Activated naive CD8-positive, alpha-beta T cell treated with anti-CD3 and anti-CD28 coated beads, Interleukin-2, amount 50 U/mL, for 16 hours (primary cell): Measurements from ENCODE around the gene PIP4P1.
"Not testable (repeated sequence)": the region's sequence is repeated elsewhere in the genome, so short reads cannot be mapped to it uniquely, and the experiment has no call there.

Experiments used
- DNase-seq: peaks from one replicate; pipeline ENCODE4 v3.0.0-alpha.2; 2020; ENCODE audit warnings: low read depth, low spot score

The PIP4P1 gene

GRCh38 chr14:20461225-20462141, at the start of gene PIP4P1:
Gene PIP4P1 (minus strand): TSS chr14:20461434. CDS start chr14:20461325, 109 bp downstream.
- peak; percentile 97 for DNase-seq

- DNase-seq: no peak
Observed at GRCh38 chr14:20508367-20508766, 47.1 kb upstream of the PIP4P1 start.

- not testable (repeated sequence) for DNase-seq
Observed at GRCh38 chr14:20507537-20507936, 46.3 kb upstream of the PIP4P1 start.

GRCh38 chr14:20506752-20507151, 45.5 kb upstream of the PIP4P1 start:
- DNase-seq: not testable (repeated sequence)

DNA sequence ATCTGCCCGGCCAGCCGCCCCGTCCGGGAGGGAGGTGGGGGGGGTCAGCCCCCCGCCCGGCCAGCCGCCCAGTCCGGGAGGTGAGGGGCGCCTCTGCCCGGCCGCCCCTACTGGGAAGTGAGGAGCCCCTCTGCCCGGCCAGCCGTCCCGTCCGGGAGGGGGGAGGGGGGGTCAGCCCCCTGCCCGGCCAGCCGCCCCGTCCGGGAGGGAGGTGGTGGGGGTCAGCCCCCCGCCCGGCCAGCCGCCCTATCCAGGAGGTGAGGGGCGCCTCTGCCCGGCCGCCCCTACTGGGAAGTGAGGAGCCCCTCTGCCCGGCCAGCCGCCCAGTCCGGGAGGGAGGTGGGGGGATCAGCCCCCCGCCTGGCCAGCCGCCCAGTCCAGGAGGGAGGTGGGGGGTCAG, 45.0 kb upstream of the PIP4P1 start:
- not testable (repeated sequence) for DNase-seq

- DNase-seq: no peak
Observed at GRCh38 chr14:20503898-20504297, 42.7 kb upstream of the PIP4P1 start.

DNA sequence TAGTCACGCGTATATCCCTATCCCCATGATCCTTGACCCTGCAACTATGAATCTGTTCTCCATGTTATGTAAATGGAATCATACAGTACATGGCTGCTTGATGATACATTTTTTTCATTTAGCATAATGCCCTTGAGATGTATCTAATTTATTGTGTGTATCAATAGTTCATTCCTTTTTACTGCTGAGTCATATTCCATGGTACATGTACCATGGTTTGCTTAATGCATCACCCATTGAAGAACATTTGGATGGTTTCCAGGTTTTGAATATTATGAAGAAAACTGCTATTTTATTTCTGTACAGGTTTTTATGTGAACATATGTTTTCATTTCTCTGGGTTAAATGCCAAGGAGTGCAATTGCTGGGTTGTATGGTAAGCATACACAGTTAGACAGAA, 40.1 kb upstream of the PIP4P1 start:
- DNase-seq: no peak

GRCh38 chr14:20499881-20500280, 38.6 kb upstream of the PIP4P1 start:
- DNase-seq: no peak

DNA sequence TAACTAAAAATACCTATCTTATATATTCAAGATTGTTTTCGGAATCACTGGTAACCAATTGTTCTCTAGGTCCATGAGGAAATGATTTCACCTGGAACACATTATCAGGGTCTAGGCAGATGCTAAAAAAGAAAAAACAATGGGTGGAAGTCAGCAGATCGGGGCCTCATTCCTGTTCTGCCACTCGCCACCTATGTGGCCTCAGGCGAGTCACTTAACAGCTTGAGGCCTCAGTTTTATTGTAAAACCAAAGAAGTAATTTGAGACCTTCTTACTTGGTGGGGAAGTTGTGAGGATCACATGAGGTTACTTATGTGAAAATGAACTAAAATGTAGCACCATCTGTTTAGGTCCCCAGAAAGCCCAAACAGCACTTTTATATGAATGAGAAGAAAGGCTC, 37.9 kb upstream of the PIP4P1 start:
- no peak for DNase-seq

- DNase-seq: no peak
Observed at GRCh38 chr14:20498622-20499021, 37.4 kb upstream of the PIP4P1 start.

DNA sequence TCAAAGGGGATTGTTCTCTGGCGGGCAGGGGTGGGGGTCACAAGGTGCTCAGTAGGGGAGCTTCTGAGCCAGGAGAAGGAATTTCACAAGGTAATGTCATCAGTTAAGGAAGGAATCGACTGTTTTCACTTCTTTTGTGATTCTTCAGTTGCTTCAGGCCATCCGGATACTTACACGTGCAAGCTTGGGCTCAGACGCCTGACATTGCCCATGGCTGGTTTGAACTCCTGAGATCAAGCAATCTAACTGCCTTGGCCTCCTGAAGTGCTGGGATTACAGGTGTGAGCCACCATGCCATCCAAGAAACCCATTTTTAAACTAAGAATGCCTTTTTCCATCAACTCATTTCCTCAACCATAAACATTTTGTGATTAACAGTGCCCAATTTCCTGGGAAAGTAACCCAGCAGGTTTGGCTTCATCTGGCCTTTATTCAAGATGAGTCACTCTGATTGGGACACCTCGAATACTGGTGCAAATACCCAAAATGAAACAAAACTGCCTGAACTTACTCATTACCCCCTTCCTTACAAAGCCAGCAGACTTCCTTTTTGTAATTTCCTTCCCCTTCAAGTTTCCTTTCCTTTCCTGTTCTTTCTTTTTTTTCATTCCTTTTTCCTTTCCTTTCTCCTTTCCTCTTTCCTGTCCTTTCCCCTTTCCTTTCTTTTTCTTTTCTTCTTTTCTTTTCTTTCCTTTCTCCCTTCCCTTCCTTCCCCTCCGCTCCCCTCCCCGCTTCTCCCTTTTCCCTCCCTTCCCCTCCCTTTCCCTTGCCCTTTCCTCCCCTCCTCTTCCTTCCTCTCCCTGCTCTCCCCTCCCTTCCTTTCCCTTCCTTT, 33.9 kb upstream of the PIP4P1 start:
- no peak for DNase-seq

GRCh38 chr14:20493634-20494033, 32.4 kb upstream of the PIP4P1 start:
- DNase-seq: no peak

DNA sequence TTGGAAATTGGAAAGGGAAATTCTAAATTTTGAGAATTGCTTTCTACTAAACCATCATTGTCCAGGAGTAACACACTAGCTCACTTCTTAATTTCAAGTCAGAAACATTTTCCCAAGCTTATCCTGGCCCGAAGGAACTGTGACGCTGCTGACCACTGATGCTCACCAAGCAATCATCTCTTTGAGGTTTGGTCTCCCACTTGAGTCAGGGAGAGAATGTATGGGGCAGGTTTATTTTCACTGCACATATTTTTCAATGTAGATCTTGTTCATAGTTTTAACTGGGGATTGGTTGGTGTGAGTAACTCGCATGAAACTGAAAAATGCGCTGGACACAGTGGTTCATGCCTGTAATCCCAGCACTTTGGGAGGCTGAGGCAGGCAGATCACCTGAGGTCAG, 31.3 kb upstream of the PIP4P1 start:
- no peak for DNase-seq

DNA sequence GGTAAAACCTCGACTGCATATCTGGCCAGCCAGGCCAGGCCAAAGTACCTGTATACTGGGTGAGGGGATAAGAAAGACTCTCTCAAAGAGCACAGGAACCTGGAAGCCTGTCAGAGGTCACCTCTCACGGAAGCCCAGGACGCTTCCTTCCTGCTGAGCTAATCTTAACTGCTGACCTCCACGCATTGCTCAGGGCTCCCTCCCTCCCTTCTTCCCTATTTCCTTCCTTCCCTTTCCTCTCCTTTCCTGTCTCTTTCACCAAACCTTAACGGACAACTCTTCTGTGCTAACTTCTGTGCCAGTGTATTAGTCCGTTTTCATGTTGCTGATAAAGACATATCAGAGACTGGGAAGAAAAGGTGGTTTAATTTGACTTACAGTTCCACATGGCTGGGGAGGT, 29.3 kb upstream of the PIP4P1 start:
- no peak for DNase-seq

DNA sequence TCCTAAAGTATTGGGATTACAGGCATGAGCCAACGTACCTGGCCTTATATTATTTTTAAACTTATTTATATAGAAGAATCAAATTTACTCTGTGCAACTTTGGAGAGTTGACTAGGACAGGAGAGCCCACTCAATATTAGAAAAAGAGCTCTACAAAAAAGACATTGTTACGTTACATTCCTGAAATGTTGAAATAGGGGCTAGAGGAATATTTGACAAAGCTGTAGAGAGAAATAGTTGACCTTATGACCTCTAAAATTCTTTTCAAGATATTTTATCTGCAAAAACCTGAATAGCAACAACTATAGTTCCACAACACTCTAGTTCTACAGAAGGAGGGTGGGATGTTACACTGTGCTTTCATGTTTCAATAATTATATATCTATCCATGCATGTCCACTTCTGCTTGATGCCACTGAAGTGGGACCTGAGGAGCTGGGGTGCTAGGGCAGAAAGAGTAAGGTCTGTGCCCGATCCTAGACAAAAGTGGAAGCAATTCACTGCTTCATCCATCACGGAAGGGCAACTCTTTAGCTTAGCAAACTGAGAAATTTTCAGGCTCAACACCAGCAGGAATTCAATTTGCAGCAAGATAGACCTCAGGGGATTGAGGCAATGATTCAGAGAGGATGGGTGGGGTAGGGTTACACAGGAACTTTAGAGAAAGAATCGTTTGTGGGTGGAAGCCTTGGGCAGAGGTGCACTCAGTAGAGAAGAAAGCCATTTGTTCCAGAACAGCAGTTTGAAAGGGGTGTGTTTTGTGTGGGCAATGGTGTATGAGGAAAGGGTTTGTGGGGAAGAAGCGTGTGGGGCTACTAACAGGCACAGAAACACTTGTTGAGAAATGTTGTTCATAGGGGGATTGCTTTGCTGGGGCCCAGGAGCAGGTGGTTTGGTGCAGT, 28.1 kb upstream of the PIP4P1 start:
- no peak for DNase-seq

DNA sequence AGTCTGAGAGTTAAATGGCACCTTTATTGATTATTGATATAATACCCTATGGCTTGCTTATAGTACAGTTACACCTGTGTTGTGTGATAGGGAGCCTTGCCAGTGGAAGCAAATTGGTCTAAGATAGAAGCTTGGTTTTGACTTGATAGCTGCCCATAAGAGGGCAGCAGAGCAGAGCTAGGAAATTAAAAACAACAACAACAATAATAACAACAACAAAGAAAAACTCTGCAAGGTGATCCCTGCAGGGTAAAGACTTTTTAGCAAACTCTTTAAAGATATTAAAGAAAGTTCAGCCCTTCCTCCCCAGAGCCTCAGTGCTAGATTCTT, 26.1 kb upstream of the PIP4P1 start:
- no peak for DNase-seq

DNA sequence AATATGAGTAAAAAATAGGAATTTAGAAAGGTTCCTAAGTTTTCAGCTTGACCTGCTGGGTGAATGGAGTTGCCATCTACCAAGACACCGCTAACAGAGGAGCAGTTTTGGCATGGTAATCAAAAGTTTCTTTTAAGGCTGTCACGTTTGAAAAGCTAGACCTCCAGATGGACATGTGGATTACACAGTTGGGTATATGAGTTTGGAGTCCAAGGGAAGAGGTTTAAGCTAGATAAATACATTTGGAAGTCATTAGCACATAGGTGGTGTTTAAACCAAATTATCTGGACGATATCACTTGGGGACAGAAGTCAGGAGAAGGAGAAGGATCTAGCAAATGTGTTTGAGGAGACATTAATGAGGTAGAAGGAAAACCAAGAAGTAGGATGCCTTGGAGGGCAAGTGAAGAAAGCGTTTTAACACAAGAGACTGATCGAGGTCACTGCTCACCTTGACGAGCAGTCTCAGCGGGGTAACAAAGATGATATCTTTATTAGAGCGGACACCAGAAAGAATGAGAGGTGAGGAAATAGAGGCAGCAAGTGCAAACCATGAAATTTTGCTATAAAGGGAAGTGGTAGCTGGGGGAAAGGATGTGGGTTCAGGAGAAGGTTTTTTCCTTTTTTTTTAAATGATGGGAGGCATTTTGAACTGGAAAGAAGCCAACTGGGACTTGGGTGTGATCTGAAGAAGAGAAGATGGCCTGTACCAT, 25.6 kb upstream of the PIP4P1 start:
- DNase-seq: no peak

- DNase-seq: no peak
Observed at GRCh38 chr14:20485900-20486299, 24.7 kb upstream of the PIP4P1 start.

DNA sequence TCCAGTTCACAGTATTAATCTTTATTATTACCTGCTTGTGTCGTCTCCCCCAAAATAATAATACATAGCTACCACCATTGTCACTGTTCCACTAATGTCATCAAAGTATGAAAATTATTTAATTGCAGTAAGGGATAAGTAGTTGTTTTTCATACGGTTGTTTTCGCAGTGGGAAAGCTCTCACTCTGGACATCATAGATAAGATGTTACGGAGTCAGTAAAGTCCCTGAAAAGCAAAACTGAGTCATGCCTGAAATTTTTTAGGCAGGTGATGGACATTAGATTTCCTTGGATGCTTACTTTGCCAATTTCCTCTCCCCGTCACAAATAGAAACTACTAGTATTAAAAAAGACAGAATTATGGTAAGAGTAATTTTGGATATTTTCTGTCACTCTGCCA, 21.1 kb upstream of the PIP4P1 start:
- DNase-seq: no peak

GRCh38 chr14:20478894-20479293, 17.7 kb upstream of the PIP4P1 start:
- DNase-seq: no peak

- no peak for DNase-seq
Observed at GRCh38 chr14:20477211-20477876, 16.1 kb upstream of the PIP4P1 start.
